AG09309 (cell line): Measurements from ENCODE around the gene PAPPA2.

Experiments used
- DNase-seq: peaks from one replicate; pipeline ENCODE4 v3.0.0-alpha.2; 2010; ENCODE audit warnings: low read depth
- H3K4me3 ChIP-seq: 2 replicates; pipeline ENCODE4 v1.5.1; 2011; ENCODE audit warnings: mild to moderate bottlenecking, low read depth, low read length, moderate library complexity; ENCODE audit not compliant: control insufficient read depth
- TF ChIP-seq, protein P1 (sequence below): IDR thresholded peaks from 2 replicates; pipeline ENCODE4 v1.5.1; 2011; ENCODE audit warnings: mild to moderate bottlenecking, low read depth, low read length, inconsistent platforms; ENCODE audit not compliant: insufficient read depth, control insufficient read depth; ENCODE audit errors: missing control alignments

Gene PAPPA2

DNA sequence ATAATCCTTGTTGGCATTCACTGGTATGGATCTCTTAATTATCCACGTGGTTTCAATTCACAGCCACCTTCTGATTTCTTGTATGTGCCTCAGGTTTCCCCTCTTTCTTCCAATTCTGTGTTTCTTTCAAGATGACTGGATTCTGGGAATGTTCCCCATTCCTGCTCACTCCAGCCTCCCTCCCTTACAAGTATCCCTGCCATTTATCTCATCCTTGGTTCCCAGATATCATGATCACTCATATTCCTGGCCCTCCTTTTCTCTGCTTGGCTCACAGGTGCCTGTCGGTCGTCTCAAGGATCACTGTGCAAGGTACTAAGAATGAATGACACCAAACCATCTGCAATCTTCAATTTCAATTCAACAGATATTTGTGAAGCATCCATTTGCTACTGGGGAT is 422.4 kb downstream of the PAPPA2 start:
- H3K4me3 ChIP-seq: no peak overlapping the region
- TF ChIP-seq, protein P1, sequence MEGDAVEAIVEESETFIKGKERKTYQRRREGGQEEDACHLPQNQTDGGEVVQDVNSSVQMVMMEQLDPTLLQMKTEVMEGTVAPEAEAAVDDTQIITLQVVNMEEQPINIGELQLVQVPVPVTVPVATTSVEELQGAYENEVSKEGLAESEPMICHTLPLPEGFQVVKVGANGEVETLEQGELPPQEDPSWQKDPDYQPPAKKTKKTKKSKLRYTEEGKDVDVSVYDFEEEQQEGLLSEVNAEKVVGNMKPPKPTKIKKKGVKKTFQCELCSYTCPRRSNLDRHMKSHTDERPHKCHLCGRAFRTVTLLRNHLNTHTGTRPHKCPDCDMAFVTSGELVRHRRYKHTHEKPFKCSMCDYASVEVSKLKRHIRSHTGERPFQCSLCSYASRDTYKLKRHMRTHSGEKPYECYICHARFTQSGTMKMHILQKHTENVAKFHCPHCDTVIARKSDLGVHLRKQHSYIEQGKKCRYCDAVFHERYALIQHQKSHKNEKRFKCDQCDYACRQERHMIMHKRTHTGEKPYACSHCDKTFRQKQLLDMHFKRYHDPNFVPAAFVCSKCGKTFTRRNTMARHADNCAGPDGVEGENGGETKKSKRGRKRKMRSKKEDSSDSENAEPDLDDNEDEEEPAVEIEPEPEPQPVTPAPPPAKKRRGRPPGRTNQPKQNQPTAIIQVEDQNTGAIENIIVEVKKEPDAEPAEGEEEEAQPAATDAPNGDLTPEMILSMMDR: no peak
- DNase-seq: no peak

DNA sequence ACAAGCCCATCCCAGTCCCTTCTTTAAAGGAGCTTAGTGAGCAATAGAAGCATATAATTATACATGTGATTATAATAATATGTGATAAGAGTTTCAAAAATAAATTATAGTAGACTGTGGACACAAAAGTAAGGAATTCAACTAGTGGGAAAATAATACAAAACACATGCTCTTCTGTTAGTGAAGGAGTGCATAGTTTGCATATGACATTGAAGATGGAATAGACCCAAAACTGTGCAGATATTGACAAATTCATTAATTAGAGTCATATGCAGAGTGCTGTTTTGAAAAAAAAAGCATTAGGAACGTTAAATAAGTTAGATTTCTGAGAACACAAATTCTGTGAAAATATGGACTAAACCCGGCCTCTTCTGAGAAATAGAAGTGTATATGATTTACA is 422.8 kb downstream of the PAPPA2 start:
- TF ChIP-seq, protein P1: no peak
- DNase-seq: no peak
- no peak overlapping the region for H3K4me3 ChIP-seq

DNA sequence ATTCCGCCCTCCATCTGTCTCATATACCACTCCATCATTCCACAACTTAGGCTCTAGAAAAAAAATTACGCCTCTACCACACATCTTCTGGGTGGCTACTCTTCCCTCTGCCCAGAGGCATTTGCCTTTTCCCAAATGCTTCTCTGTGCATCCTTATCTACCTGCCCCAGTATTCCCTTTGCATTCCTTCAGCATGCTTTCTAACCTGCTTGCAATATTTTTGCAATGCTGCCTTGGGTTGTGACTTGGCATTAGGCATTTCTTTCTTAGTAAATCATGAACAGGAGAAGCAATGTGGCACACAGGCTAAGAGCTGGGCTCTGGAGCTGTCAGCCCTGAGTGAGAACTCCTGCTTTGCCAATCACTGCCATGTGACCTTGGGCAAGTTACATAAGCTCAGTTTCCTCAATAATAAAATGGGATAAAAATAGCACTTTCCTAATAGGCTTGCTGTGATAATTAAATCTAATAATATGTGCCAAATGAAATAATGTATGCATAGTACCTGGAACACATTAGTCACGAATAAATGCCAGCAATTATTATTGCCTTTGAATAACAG is 425.6 kb downstream of the PAPPA2 start:
- H3K4me3 ChIP-seq: no peak overlapping the region
- DNase-seq: no peak
- TF ChIP-seq, protein P1: no peak

DNA sequence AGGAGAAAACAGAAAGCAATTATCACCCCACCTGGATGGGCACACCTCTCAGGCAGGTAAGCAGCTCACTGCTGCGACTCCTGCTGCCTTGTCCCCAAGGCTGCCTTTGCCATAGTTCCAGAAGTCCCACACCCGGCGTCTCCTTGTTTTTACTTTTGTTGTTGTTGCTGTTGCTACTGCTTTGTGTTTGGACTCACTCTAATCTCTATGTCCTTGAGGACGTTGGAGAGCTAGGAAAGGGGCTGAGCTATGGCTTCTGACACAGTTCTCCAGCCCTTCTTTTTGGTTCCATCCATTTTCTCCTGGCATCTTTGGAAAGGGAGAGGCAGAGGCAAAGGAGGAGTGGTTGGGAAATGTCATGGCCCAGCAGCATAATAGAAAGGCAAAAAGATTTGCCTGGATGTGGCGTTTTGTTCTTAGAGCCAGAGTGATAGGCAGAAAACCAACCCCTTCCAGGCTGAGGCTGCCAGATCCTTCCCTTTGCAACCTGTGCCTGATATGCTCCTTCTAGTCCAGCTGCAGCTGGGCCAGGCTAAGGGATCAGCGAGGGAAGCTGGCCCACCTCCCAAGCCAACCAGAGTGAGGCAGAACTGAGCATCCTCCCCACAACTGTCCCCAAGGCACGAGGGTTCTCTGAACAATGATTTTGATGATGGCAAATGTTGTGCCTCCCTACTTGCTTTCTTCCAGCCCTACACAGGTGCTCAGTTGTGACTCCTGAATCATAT is 430.8 kb downstream of the PAPPA2 start:
- DNase-seq: no peak
- no peak overlapping the region for H3K4me3 ChIP-seq
- TF ChIP-seq, protein P1: no peak

DNA sequence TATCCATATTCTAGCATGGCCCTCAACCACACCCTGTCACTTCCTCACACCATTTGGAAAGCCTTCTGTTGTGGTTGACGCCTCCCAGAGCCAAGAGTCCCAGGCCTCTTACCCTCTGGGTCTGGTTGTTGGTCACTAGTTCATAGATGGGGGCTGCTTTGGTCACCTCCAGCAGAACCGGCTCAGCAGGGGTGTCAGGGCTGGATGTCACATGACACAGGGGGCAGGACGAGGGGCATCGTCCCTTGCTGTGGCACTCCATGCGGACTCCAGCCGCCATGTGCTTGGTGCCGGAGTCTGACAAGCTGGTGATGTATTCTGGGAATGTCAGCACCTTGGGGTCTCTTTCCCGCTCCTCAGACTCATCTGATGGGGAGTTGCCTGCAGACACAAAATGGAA is 431.5 kb downstream of the PAPPA2 start:
- no peak overlapping the region for H3K4me3 ChIP-seq
- TF ChIP-seq, protein P1: no peak
- no peak for DNase-seq
